ENCODE data around the gene VSTM2L.

GRCh38 chr20:37970856-37971245 lies 67.9 kb downstream of the VSTM2L start:
- no peak for TF ChIP-seq CTCF (IDR thresholded peaks at IDR 0.05; ENCODE audit: low read length)
- TF ChIP-seq EZH2 (IDR thresholded peaks at IDR 0.05; ENCODE audit: borderline replicate concordance, low read length), result no peak

All from OCI-LY1 (cell line).